Heart left ventricle (tissue), 16 donors: Measurements from ENCODE around the gene RFX1. TPM values are rescaled to one million over a fixed set of nuclear protein-coding genes. Genes with fewer than 3 reads are reported as not detected.

Experiments used
- ATAC-seq, 4 donors: fragments of 200-7000 bp; cut with Tn5 transposase; one replicate each; pipeline ENCODE4 v1.9.1; 2020 to 2022; ENCODE audit warnings: moderate library complexity in 4 of 4, mild to moderate bottlenecking in 3 of 4, moderate number of reproducible peaks in 1 of 4
- DNase-seq, 5 donors: peaks; one replicate each; pipeline ENCODE4 v3.0.0-alpha.2; 2020
- H3K27ac ChIP-seq, 12 donors: fragments of 200-600 bp; sonication (generic) in 4 of 12; one replicate each; pipeline versions ENCODE4 v1.5.0 to v1.8.0; 2016 to 2022; ENCODE audit warnings: mild to moderate bottlenecking in 2 of 12
- H3K27me3 ChIP-seq, 9 donors: fragments of 200-600 bp; sonication (generic) in 2 of 9; one replicate each; pipeline versions ENCODE4 v1.5.1 to v1.8.0; 2016 to 2022; ENCODE audit warnings: mild to moderate bottlenecking in 3 of 9
- H3K36me3 ChIP-seq, 9 donors: fragments of 200-600 bp; sonication (generic) in 2 of 9; one replicate each; pipeline versions ENCODE4 v1.5.0 to v1.8.0; 2018 to 2022; ENCODE audit warnings: mild to moderate bottlenecking in 2 of 9
- H3K4me1 ChIP-seq, 12 donors: fragments of 200-600 bp; sonication (generic) in 4 of 12; one replicate each; pipeline versions ENCODE4 v1.5.0 to v1.8.0; 2016 to 2022; ENCODE audit warnings: mild to moderate bottlenecking in 3 of 12
- H3K4me3 ChIP-seq, 12 donors: fragments of 200-600 bp; sonication (generic) in 4 of 12; one replicate each; pipeline versions ENCODE4 v1.5.0 to v1.8.0; 2017 to 2022; ENCODE audit warnings: mild to moderate bottlenecking in 9 of 12, moderate library complexity in 4 of 12
- H3K9me3 ChIP-seq, 12 donors: fragments of 200-600 bp; sonication (generic) in 4 of 12; one replicate each; pipeline versions ENCODE4 v1.5.0 to v1.8.0; 2016 to 2022; ENCODE audit warnings: mild to moderate bottlenecking in 1 of 12
- CTCF ChIP-seq, 12 donors: fragments of 200-600 bp; sonication (generic) in 4 of 12; IDR thresholded peaks; one replicate each; pipeline versions ENCODE4 v1.5.0 to v1.8.0; 2018 to 2022; ENCODE audit warnings: antibody characterized with exemption in 12 of 12, mild to moderate bottlenecking in 5 of 12
- POLR2A ChIP-seq, 2 donors: fragments of 450-650 bp; IDR thresholded peaks; one replicate each; pipeline ENCODE4 v1.6.1; 2017; ENCODE audit warnings: antibody characterized with exemption in 2 of 2, mild to moderate bottlenecking in 2 of 2, moderate library complexity in 2 of 2
- WGBS, 4 donors: extraction: QIAGEN DNeasy Blood & Tissue Kit in 2 of 4; methylation state at CpG; one replicate each; pipeline versions ENCODE4 v1.1.5 to v1.1.7; 2013 to 2018; 5-methylcytosine and 5-hydroxymethylcytosine counted together
- intact Hi-C, 10 donors: fragments of 100-400 bp; cut with DNase I; formaldehyde crosslinking; loops; one replicate each; pipeline versions ENCODE4 v1.11.1 to v1.14.2; 2022
- polyA plus RNA-seq, 2 donors: library from polyadenylated mRNA; stranded (reverse); fragments of 200-250 nt; gene quantifications; one replicate each; pipeline ENCODE4 v1.2.3, GENCODE V29; 2013
- total RNA-seq, 9 donors: library from RNA; depleted of rRNA in 2 of 9; stranded (reverse); fragments of >200 nt in 2 of 9; fragmentation: NEBNext Ultra II Directional in 3 of 9; extraction: Animal tissue kit (Norgen Biotek cat#: 25700) in 3 of 9; gene quantifications; one replicate each; pipeline versions ENCODE4 v1.1.0 to v1.2.4, GENCODE V29; 2016 to 2023
- donor health status: ischemic (EF 13 %, LVEDD 7.1; RV severe dilation, severe dysfunction).
- donor health status: healthy with polysubstance abuse.
- donor health status: DM: no; HTN: yes; CAD: no.
- donor health status: DM: no; HTN: no; CAD: no.
- donor health status: ischemic (EF 25% LVEDD 6.9; RV normal size, moderate dysfunction).
- donor health status: ischemic (EF 25% LVEDD 5.7; RV mildly dilated, moderate dysfunction).
- donor health status: healthy.
- donor health status: DM: yes; HTN: yes; CAD: no.
- donor health status: ischemic (EF 35%, LVEDD 5.7; RV mildly dilated, moderate dysfunction).
- donor health status: nonischemic (EF 11% LVEDD 7.7; RV severe dilation, severe dysfunction).
- donor health status: DM: yes; HTN: yes; CAD: no.
- donor health status: PGD.
- donor health status: ischemic (EF 29% LVEDD 5.4; RV normal size, mild dysfunction).
- donor health status: nonischemic (EF 23%, LVEDD 6.1; RV moderate dilation, normal function).

Gene RFX1
- total and polyA plus RNA-seq, 11 donors, result 4.0 to 15.4 (median 8.6) TPM

- intact Hi-C loops, result no loop called here
Observed at GRCh38 chr19:13914777-13915176, 91.3 kb downstream of the RFX1 start.

GRCh38 chr19:13913352-13913751, 92.8 kb downstream of the RFX1 start:
- TF ChIP-seq POLR2A (IDR thresholded peaks at IDR 0.05), result no peak
- TF ChIP-seq CTCF (IDR thresholded peaks at IDR 0.05), result no peak
- Histone ChIP-seq H3K4me3 (no peak overlapping the region), H3K27me3 (no peaks in the 10 kb centered on the region), H3K4me1 (peaks cover 0 to 12% (median 0%) of the 10 kb centered on the region in 12 donors), H3K27ac (no peak overlapping the region), H3K36me3 (peaks cover 0 to 83% (median 70%) of the 10 kb centered on the region in 9 donors), H3K9me3 (no peaks in the 10 kb centered on the region)
- intact Hi-C loops, result no loop called here
- 95 to 97% (median 96%) methylated on average over 14 to 17 of the region's 17 CpGs for WGBS, 4 donors
- no peak for DNase-seq
- ATAC-seq, result no peak

More at GRCh38 chr19:13914777-13915176, 91.3 kb downstream of the RFX1 start:
- TF ChIP-seq CTCF (IDR thresholded peaks at IDR 0.05) (no peak), POLR2A (IDR thresholded peaks at IDR 0.05) (no peak)
- Histone ChIP-seq H3K36me3 (peaks cover 0 to 92% (median 85%) of the 10 kb centered on the region in 9 donors), H3K4me1 (peaks cover 0 to 15% (median 0%) of the 10 kb centered on the region in 12 donors), H3K4me3 (no peak overlapping the region), H3K27me3 (no peaks in the 10 kb centered on the region), H3K9me3 (no peaks in the 10 kb centered on the region), H3K27ac (no peak overlapping the region)
- ATAC-seq, result no peak
- DNase-seq, result no peak
- WGBS, 4 donors, result 81 to 88% (median 83%) methylated on average over 3 of the region's 3 CpGs

Other genes with a start within 250 kb of the RFX1 start
- gene MRI1, start 241.8 kb downstream of the RFX1 start, total RNA-seq, result 10 to 100 TPM; 12.2 to 36.9 (median 15.6) TPM
- gene MRI1, start 241.8 kb downstream of the RFX1 start, polyA plus RNA-seq, result 10 to 100 TPM in 1 of 2 donors, 1 to 10 TPM in 1; 9.0 to 16.6 TPM
- gene C19orf53, start 231.9 kb downstream of the RFX1 start, total RNA-seq, result 100 to 1,000 TPM in 2 of 9 donors, 10 to 100 TPM in 7; 79.3 to 435 (median 97.5) TPM
- 100 to 1,000 TPM; 159 to 346 TPM for gene C19orf53, start 231.9 kb downstream of the RFX1 start, polyA plus RNA-seq
- gene ZSWIM4, start 210.9 kb downstream of the RFX1 start, total RNA-seq, result 10 to 100 TPM in 1 of 9 donors, 1 to 10 TPM in 8; 2.0 to 10.9 (median 3.4) TPM
- gene ZSWIM4, start 210.9 kb downstream of the RFX1 start, polyA plus RNA-seq, result 1 to 10 TPM; 1.3 to 2.7 TPM
- gene NANOS3, start 129.2 kb downstream of the RFX1 start, total RNA-seq, result 1 to 10 TPM in 3 of 9 donors, under 1 TPM in 1, not detected in 5; 0.83 to 1.3 (median 1.1) TPM
- 1 to 10 TPM in 1 of 2 donors, under 1 TPM in 1; 0.36 to 1.7 TPM for gene NANOS3, start 129.2 kb downstream of the RFX1 start, polyA plus RNA-seq
- gene BRME1, start 100.2 kb downstream of the RFX1 start, total RNA-seq, result 1 to 10 TPM in 1 of 9 donors, under 1 TPM in 6, not detected in 2; 0.23 to 1.2 (median 0.70) TPM
- gene BRME1, start 100.2 kb downstream of the RFX1 start, polyA plus RNA-seq, result 1 to 10 TPM in 1 of 2 donors, under 1 TPM in 1; 0.46 to 1.2 TPM
- gene CC2D1A, start 100.1 kb downstream of the RFX1 start, total RNA-seq, result 10 to 100 TPM; 14.4 to 36.3 (median 19.2) TPM
- 10 to 100 TPM; 19.5 to 29.2 TPM for gene CC2D1A, start 100.1 kb downstream of the RFX1 start, polyA plus RNA-seq
- 1 to 10 TPM in 5 of 9 donors, under 1 TPM in 3, not detected in 1; 0.36 to 6.3 (median 1.5) TPM for gene PODNL1, start 67.9 kb downstream of the RFX1 start, total RNA-seq
- 1 to 10 TPM; 1.6 to 1.7 TPM for gene PODNL1, start 67.9 kb downstream of the RFX1 start, polyA plus RNA-seq
- 10 to 100 TPM in 8 of 9 donors, 1 to 10 TPM in 1; 8.4 to 21.4 (median 17.6) TPM for gene DCAF15, start 53.8 kb downstream of the RFX1 start, total RNA-seq
- gene DCAF15, start 53.8 kb downstream of the RFX1 start, polyA plus RNA-seq, result 10 to 100 TPM; 24.3 to 25.8 TPM
- not detected for gene RLN3, start 21.8 kb upstream of the RFX1 start, total RNA-seq
- gene RLN3, start 21.8 kb upstream of the RFX1 start, polyA plus RNA-seq, result not detected
- 1 to 10 TPM; 2.4 to 8.2 (median 4.2) TPM for gene IL27RA, start 25.4 kb upstream of the RFX1 start, total RNA-seq
- 1 to 10 TPM; 3.2 to 5.1 TPM for gene IL27RA, start 25.4 kb upstream of the RFX1 start, polyA plus RNA-seq
- under 1 TPM in 3 of 9 donors, not detected in 6; 0.14 to 0.60 (median 0.32) TPM for gene PALM3, start 55.8 kb upstream of the RFX1 start, total RNA-seq
- gene PALM3, start 55.8 kb upstream of the RFX1 start, polyA plus RNA-seq, result under 1 TPM; 0.06 to 0.30 TPM
- 10 to 100 TPM in 1 of 9 donors, 1 to 10 TPM in 8; 3.5 to 28.7 (median 5.7) TPM for gene MISP3, start 66.5 kb upstream of the RFX1 start, total RNA-seq
- gene MISP3, start 66.5 kb upstream of the RFX1 start, polyA plus RNA-seq, result 10 to 100 TPM in 1 of 2 donors, 1 to 10 TPM in 1; 5.7 to 10.0 TPM
- gene C19orf67, start 79.5 kb upstream of the RFX1 start, total RNA-seq, result not detected
- not detected for gene C19orf67, start 79.5 kb upstream of the RFX1 start, polyA plus RNA-seq
- gene SAMD1, start 84.4 kb upstream of the RFX1 start, total RNA-seq, result 10 to 100 TPM; 30.5 to 55.5 (median 38.3) TPM
- 10 to 100 TPM; 26.7 to 62.6 TPM for gene SAMD1, start 84.4 kb upstream of the RFX1 start, polyA plus RNA-seq
- 100 to 1,000 TPM; 216 to 554 (median 459) TPM for gene PRKACA, start 111.4 kb upstream of the RFX1 start, total RNA-seq
- gene PRKACA, start 111.4 kb upstream of the RFX1 start, polyA plus RNA-seq, result 100 to 1,000 TPM; 234 to 327 TPM
- 1 to 10 TPM in 4 of 9 donors, under 1 TPM in 5; 0.42 to 7.0 (median 0.91) TPM for gene ASF1B, start 130.3 kb upstream of the RFX1 start, total RNA-seq
- 1 to 10 TPM in 1 of 2 donors, under 1 TPM in 1; 0.19 to 1.0 TPM for gene ASF1B, start 130.3 kb upstream of the RFX1 start, polyA plus RNA-seq
- gene ADGRL1, start 199.8 kb upstream of the RFX1 start, total RNA-seq, result 10 to 100 TPM; 10.1 to 29.4 (median 14.4) TPM
- gene ADGRL1, start 199.8 kb upstream of the RFX1 start, polyA plus RNA-seq, result 10 to 100 TPM; 11.5 to 12.8 TPM